K562 (cell line): ENCODE results near the gene ABCB9. TPM values are rescaled to one million over a fixed set of nuclear protein-coding genes. Genes with fewer than 3 reads are reported as not detected.

Experiments used
- ATAC-seq: fragments of 200-7000 bp; cut with Tn5 transposase; 3 replicates; pipeline ENCODE4 v1.9.1; 2020; ENCODE audit warnings: moderate library complexity
- BruUV-seq: library from RNA; stranded (reverse); fragments of 400-500 nt; replicated peaks from 2 replicates; lab custom pipeline; 2021; lab: Mats Ljungman, UMichigan
- CTCF ChIA-PET: fragments of 300-600 bp; formaldehyde crosslinking; extraction: SDS; loops from one replicate; lab custom pipeline; 2021; ENCODE audit warnings: low intra/inter-chr PET ratio; lab: Yijun Ruan, JAX
- POLR2A ChIA-PET: fragments of 300-600, 350-650 bp; sonication (Branson Sonifier 250); formaldehyde crosslinking; extraction: SDS; loops from one replicate; lab custom pipeline; 2021; ENCODE audit warnings: antibody characterized with exemption, inconsistent platforms; lab: Yijun Ruan, JAX
- DNase-seq, 4 experiments: peaks; one replicate each; pipeline versions ENCODE4 v3.0.0 to v3.0.0-alpha.2; 2011 to 2018; ENCODE audit warnings: low spot score in 3 of 4, mixed read lengths in 3 of 4; ENCODE audit errors: extremely low read depth in 1 of 4
- FAIRE-seq: peaks from 2 replicates; lab custom pipeline; 2011; peaks lifted over from hg19 to GRCh38; lab: Jason Lieb, UNC
- H2AFZ ChIP-seq: 2 replicates; pipeline ENCODE4 v1.6.0; 2011; ENCODE audit warnings: low read depth, low read length, control low read depth, inconsistent platforms
- H3K27ac ChIP-seq: fragments of 200-600 bp; 3 replicates; pipeline ENCODE4 v1.8.0; 2011; ENCODE audit warnings: low read depth, mild to moderate bottlenecking, control low read depth, inconsistent platforms, low read length, moderate library complexity, mixed read lengths; ENCODE audit errors: extremely low read depth
- H3K27me3 ChIP-seq, 2 experiments: fragments of 300-600 bp in 1 of 2; 2 replicates in 1 of 2; 3 replicates in 1 of 2; pipeline versions ENCODE4 v1.6.0 to v1.8.0; 2011; ENCODE audit warnings: inconsistent platforms in 2 of 2, low read length in 2 of 2, mild to moderate bottlenecking in 1 of 2, mixed read lengths in 1 of 2, moderate library complexity in 1 of 2; ENCODE audit not compliant: control insufficient read depth in 2 of 2, insufficient read depth in 2 of 2
- H3K36me3 ChIP-seq: fragments of 300-600 bp; 3 replicates; pipeline ENCODE4 v1.8.0; 2011; ENCODE audit warnings: mild to moderate bottlenecking, low read length, inconsistent platforms; ENCODE audit not compliant: control insufficient read depth, insufficient read depth
- H3K4me1 ChIP-seq, 2 experiments: fragments of 200-600 bp in 1 of 2; replicated peaks in 1 of 2; 2 replicates in 1 of 2; 3 replicates in 1 of 2; pipeline versions ENCODE4 v1.5.1 to v1.8.0; 2011; ENCODE audit warnings: inconsistent platforms in 2 of 2, low read length in 2 of 2, mild to moderate bottlenecking in 1 of 2, mixed read lengths in 1 of 2, moderate library complexity in 1 of 2; ENCODE audit not compliant: control insufficient read depth in 2 of 2, insufficient read depth in 2 of 2
- H3K4me2 ChIP-seq: 2 replicates; pipeline ENCODE4 v1.6.1; 2011; ENCODE audit warnings: low read length, control low read depth, inconsistent platforms, mixed read lengths; ENCODE audit not compliant: insufficient read depth
- H3K4me3 ChIP-seq: fragments of 200-600 bp; sonication (generic), shearing (Covaris generic); 2 replicates; pipeline ENCODE4 v1.5.1; 2016; ENCODE audit warnings: control low read depth, inconsistent platforms
- H3K79me2 ChIP-seq: fragments of 200-600 bp; 3 replicates; pipeline ENCODE4 v1.8.0; 2011; ENCODE audit warnings: low read length, inconsistent platforms; ENCODE audit not compliant: control insufficient read depth, insufficient read depth
- H3K9ac ChIP-seq, 2 experiments: 2 replicates each; pipeline versions ENCODE4 v1.6.0 to v1.6.1; 2011; ENCODE audit warnings: low read depth in 2 of 2, low read length in 2 of 2, control low read depth in 1 of 2, inconsistent platforms in 1 of 2, mild to moderate bottlenecking in 1 of 2, mixed read lengths in 1 of 2; ENCODE audit not compliant: insufficient read depth in 1 of 2
- H3K9me1 ChIP-seq: one replicate; pipeline ENCODE4 v1.6.0; 2011; ENCODE audit warnings: inconsistent platforms, mild to moderate bottlenecking, low read length, moderate library complexity; ENCODE audit not compliant: control insufficient read depth, insufficient read depth
- H3K9me3 ChIP-seq: replicated peaks from 2 replicates; pipeline ENCODE4 v1.5.1; 2011; ENCODE audit warnings: low read depth, low read length, inconsistent platforms; ENCODE audit not compliant: control insufficient read depth, insufficient read depth
- H4K20me1 ChIP-seq: replicated peaks from 2 replicates; pipeline ENCODE4 v1.6.1; 2011; ENCODE audit warnings: low read length, inconsistent platforms, mixed read lengths; ENCODE audit not compliant: control insufficient read depth, insufficient read depth
- BHLHE40 ChIP-seq: IDR thresholded peaks from 2 replicates; pipeline ENCODE4 v1.6.1; 2011; ENCODE audit warnings: low read length, improper control_type of control experiment
- FOSL1 ChIP-seq: fragments of 200-800 bp; sonication (Bioruptor generic); conservative IDR thresholded peaks from 2 replicates; pipeline ENCODE4 v1.6.1; 2016; ENCODE audit warnings: missing genetic modification characterization, missing compliant biosample characterization
- GTF2E2 ChIP-seq: fragments of 200-800 bp; sonication (Bioruptor generic); IDR thresholded peaks from 2 replicates; pipeline ENCODE4 v1.6.1; 2016; ENCODE audit warnings: missing genetic modification characterization, missing compliant biosample characterization
- MAFK ChIP-seq: IDR thresholded peaks from 2 replicates; pipeline ENCODE4 v1.6.1; 2011; ENCODE audit warnings: low read length, improper control_type of control experiment
- MTA3 ChIP-seq: fragments of 450-650 bp; formaldehyde crosslinking; IDR thresholded peaks from 2 replicates; pipeline ENCODE4 v1.6.1; 2017; ENCODE audit warnings: mild to moderate bottlenecking, borderline replicate concordance
- NCOA2 ChIP-seq, 2 experiments: fragments of 450-650 bp; IDR thresholded peaks; 2 replicates each; pipeline ENCODE4 v1.6.1; 2018; ENCODE audit warnings: mild to moderate bottlenecking in 2 of 2, moderate library complexity in 1 of 2; ENCODE audit not compliant: partially characterized antibody in 2 of 2
- RHOXF2B ChIP-seq: fragments of 250-450 bp; sonication (Bioruptor Pico); conservative IDR thresholded peaks from 2 replicates; pipeline ENCODE4 v1.5.1; 2021
- WGBS: fragments of 100-300 bp; shearing (Covaris generic); methylation state at CpG from one replicate; pipeline ENCODE4 v1.1.6; 2016; ENCODE audit warnings: low coverage, mixed read lengths; ENCODE audit not compliant: insufficient coverage; ENCODE audit errors: missing lambda C conversion rate; 5-methylcytosine and 5-hydroxymethylcytosine counted together
- in situ Hi-C: fragments of 300-500 bp; cut with MboI; formaldehyde crosslinking; loops from 4 replicates; pipeline ENCODE4 v1.15.0; 2018; ENCODE audit warnings: inconsistent platforms, mixed read lengths
- intact Hi-C: fragments of 100-400 bp; cut with micrococcal nuclease; formaldehyde crosslinking; loops from 2 replicates; pipeline ENCODE4 v1.14.2; 2022
- polyA plus RNA-seq, 8 experiments: library from polyadenylated mRNA; depleted of rRNA in 4 of 8; stranded (reverse) in 5 of 8; unstranded in 3 of 8; fragments of >200 nt; fragmentation: Nextera tagmentation in 2 of 8; fragmentation: Illumina TruSeq in 1 of 8; extraction: Ambion mirVana in 2 of 8; extraction: Trizol in 1 of 8; gene quantifications; 2 replicates each; pipeline versions ENCODE4 v1.2.1 to v1.2.3, GENCODE V29; 2011 to 2014; ENCODE audit warnings: inconsistent platforms in 1 of 8, missing spikeins in 1 of 8
- total RNA-seq, 7 experiments: library from RNA; depleted of rRNA in 6 of 7; stranded (reverse); fragments of >200 nt in 6 of 7; fragmentation: Illumina TruSeq in 2 of 7; extraction: Trizol in 2 of 7; gene quantifications; 2 replicates each; pipeline versions ENCODE4 v1.2.1 to v1.2.3, GENCODE V29; 2011 to 2021; ENCODE audit warnings: low replicate concordance in 1 of 7
- TF ChIP-seq, protein P1 (sequence below): fragments of 450-650 bp; formaldehyde crosslinking; IDR thresholded peaks from 2 replicates; pipeline ENCODE4 v1.4.0; 2020; ENCODE audit warnings: mild to moderate bottlenecking, mixed read lengths

ABCB9 gene
- total and polyA plus RNA-seq, 9 of the 15 experiments (the other 6 are each of a cell fraction or from before 2014, with no cell fraction given), result 0.20 to 12.6 (median 6.2) TPM

DNA sequence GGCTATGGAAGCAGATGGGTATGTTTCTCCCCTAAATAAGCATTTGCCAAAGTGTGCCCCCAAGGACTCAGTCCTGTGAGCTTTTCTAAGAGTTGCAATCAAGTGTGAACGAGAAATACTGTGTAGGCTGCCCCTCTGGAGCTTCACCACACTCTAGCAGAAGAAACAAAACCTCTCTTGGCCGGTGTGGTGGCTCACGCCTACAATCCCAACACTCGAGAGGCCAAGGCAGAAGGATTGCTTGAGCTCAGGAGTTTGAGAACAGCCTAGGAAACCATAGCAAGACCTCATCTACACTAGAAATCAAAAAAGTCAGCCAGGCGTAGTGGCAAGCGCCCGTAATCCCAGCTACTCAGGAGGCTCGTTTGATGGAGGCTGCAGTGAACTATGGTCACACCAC is 80.1 kb downstream of the ABCB9 start:
- POLR2A ChIA-PET, result interaction anchor here (1.0 to 1.6 kb wide), 3 partner anchors 8 to 26 kb away, joined by 3 to 6 read pairs (median 5); no protein-coding TSS in a partner anchor
- H3K9ac ChIP-seq, result peak overlapping the region; percentile 7 to 65; a peak in 3 of 4 replicates

DNA sequence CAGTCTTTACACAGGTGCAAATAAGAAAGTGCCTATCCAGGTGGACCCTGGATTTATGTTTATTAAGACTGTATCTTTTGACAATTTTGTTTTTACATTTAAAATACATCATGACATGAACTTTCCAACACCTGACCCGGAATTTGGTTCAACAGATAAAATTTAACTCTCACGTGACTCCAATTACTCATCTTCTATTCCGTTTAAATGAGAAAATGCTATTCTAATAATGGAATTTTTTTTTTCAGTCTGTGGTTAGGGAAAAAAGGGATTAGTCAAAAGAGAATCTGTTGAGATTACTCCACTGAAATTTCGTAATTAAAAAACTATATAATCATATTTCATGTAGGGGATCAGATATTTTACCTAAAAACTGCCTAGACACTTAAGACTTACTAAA is 81.4 kb downstream of the ABCB9 start:
- no peak overlapping the region for H3K4me3 ChIP-seq
- H4K20me1 ChIP-seq, result peaks cover 53% of the 10 kb centered on the region
- intact Hi-C loops, result loop anchor here (5.0 to 10.0 kb wide), 2 partner anchors 67 to 350 kb away; partner anchors contain the start of genes MPHOSPH9 and MTRFR
- H3K36me3 ChIP-seq, result peaks cover 25% of the 10 kb centered on the region; the same call in 2 of the 3 replicates
- in situ Hi-C loops, result no loop called here
- H2AFZ ChIP-seq, result no peak overlapping the region
- CTCF ChIA-PET, result interaction anchor here (0.7 kb wide), 1 partner anchor 595 kb away, joined by 3 read pairs; no protein-coding TSS in a partner anchor
- H3K9me3 ChIP-seq, result no peaks in the 10 kb centered on the region
- peaks cover 34 to 54% of the 10 kb centered on the region in 2 experiments for H3K4me1 ChIP-seq
- H3K27ac ChIP-seq, result peak overlapping the region; percentile 27; the same call in 1 of the 3 replicates
- FAIRE-seq, result no peak
- no peaks in the 10 kb centered on the region for H3K27me3 ChIP-seq
- no peak for DNase-seq
- peaks cover 96% of the 10 kb centered on the region for H3K79me2 ChIP-seq
- POLR2A ChIA-PET, result interaction anchor here (0.6 to 0.7 kb wide), 2 partner anchors 151 to 174 kb away, joined by 3 read pairs; no protein-coding TSS in a partner anchor
- TF ChIP-seq RHOXF2B (CRISPR knock-in tag) (no peak), NCOA2 (IDR thresholded peaks at IDR 0.05; ENCODE audit: partially characterized antibody in 2 of 2) (peak in 1 of 2 experiments; percentile 13), MTA3 (no peak), MAFK (no peak), BHLHE40 (peak; percentile 51; the same call in 1 of the 2 replicates), FOSL1 (tag) (peak; percentile 60)
- TF ChIP-seq, protein P1, sequence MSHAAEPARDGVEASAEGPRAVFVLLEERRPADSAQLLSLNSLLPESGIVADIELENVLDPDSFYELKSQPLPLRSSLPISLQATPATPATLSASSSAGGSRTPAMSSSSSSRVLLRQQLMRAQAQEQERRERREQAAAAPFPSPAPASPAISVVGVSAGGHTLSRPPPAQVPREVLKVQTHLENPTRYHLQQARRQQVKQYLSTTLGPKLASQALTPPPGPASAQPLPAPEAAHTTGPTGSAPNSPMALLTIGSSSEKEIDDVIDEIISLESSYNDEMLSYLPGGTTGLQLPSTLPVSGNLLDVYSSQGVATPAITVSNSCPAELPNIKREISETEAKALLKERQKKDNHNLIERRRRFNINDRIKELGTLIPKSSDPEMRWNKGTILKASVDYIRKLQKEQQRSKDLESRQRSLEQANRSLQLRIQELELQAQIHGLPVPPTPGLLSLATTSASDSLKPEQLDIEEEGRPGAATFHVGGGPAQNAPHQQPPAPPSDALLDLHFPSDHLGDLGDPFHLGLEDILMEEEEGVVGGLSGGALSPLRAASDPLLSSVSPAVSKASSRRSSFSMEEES (CRISPR knock-in tag), result peak; percentile 75
- TF ChIP-seq, all 486 proteins: peak for 4
- no peak for ATAC-seq
- Histone ChIP-seq H3K4me2 (no peak overlapping the region), H3K9ac (no peak overlapping the region), H3K9me1 (no peaks in the 10 kb centered on the region)
- WGBS, result 25% methylated on average over 4 of the region's 4 CpGs
- BruUV-seq, result no TSS peak

More for the DNA sequence above, 80.1 kb downstream of the ABCB9 start:
- no peaks in the 10 kb centered on the region for H3K9me3 ChIP-seq
- H4K20me1 ChIP-seq, result peaks cover 47% of the 10 kb centered on the region
- no peak overlapping the region for H3K4me3 ChIP-seq
- H3K4me2 ChIP-seq, result peak overlapping the region; percentile 69
- no peak for TF ChIP-seq GTF2E2
- intact Hi-C loops, result loop anchor here (10.0 kb wide), 1 partner anchor 349 kb away; the partner anchor contains the start of genes MPHOSPH9 and MTRFR
- peak; percentile 23 for FAIRE-seq
- H3K27me3 ChIP-seq, result no peaks in the 10 kb centered on the region
- H3K27ac ChIP-seq, result peak overlapping the region; percentile 79
- CTCF ChIA-PET, result no interaction called here
- ATAC-seq, result peak; percentile 4
- BruUV-seq, result no TSS peak
- 38% methylated on average over 8 of the region's 8 CpGs for WGBS
- H3K4me1 ChIP-seq, result peaks cover 34 to 60% of the 10 kb centered on the region in 2 experiments
- no peaks in the 10 kb centered on the region for H3K9me1 ChIP-seq
- peaks cover 96% of the 10 kb centered on the region for H3K79me2 ChIP-seq
- peaks cover 16% of the 10 kb centered on the region; the same call in 1 of the 3 replicates for H3K36me3 ChIP-seq
- no peak for DNase-seq
- no peak overlapping the region for H2AFZ ChIP-seq
- in situ Hi-C loops, result no loop called here
